Measurements from ENCODE around the gene FGFR1OP2.

FGFR1OP2 gene

DNA sequence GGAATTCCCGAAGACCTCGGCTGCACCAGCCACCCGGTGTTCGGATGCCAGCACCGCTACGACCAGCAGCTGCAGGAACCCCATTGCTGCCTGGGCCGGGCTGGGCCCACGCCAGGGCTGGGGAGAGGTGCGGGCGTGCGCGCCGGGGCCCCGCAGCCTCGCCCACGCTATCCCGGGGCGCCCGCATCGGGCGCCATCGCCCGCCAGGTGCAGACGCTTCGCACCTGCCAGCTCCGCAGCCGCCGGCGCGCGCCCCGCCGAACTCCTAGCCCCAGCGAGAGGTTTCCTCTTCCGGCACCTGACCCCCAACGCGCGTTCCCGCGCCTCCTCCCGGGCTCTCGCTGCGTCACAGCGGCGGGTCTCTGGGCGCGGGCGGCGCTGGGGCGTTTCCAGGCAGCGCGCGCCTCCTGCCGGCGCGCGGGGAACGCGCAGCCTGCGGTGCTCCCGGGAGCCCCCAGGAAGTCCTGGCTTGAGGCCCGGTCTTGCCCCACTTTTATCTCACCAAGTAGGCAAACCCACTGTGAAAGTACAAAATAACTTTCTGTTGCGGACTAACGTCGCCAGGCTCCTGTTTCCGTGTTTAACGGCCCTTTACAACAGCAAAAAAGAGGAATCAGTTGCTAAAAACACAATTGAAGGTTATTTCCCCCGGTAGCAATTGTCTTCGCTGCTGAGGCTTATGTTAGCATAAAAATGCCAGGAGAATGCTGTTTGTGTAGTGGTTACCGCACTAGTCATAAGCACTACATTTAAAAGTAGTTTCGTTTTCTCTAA, 76.0 kb downstream of the FGFR1OP2 start, which contains the start of gene TM7SF3 (continued):
- TF ChIP-seq ZNF677 (tag by site-specific recombination; IDR thresholded peaks at IDR 0.05) (0 out of 2 replicates have a peak, but pooled peaks have one; percentile 10), ZNF529 (tag by site-specific recombination; IDR thresholded peaks at IDR 0.05; ENCODE audit: insufficient replicate concordance) (no peak), ZNF501 (tag by site-specific recombination; IDR thresholded peaks at IDR 0.05) (peak; percentile 43; the same call in 1 of the 2 replicates), GLIS1 (tag by site-specific recombination; IDR thresholded peaks at IDR 0.05) (peak; percentile 58; the same call in 1 of the 2 replicates), ZNF341 (tag by site-specific recombination; IDR thresholded peaks at IDR 0.05; ENCODE audit: low read depth) (no peak), ZNF10 (tag by site-specific recombination; IDR thresholded peaks at IDR 0.05) (no peak), ZNF514 (tag by site-specific recombination; IDR thresholded peaks at IDR 0.05) (no peak), ZNF654 (tag by site-specific recombination; IDR thresholded peaks at IDR 0.05; ENCODE audit: low read depth) (peak; percentile 33), ZNF704 (tag by site-specific recombination; IDR thresholded peaks at IDR 0.05) (no peak), ZNF600 (tag by site-specific recombination; IDR thresholded peaks at IDR 0.05) (0 out of 2 replicates have a peak, but pooled peaks have one; percentile 33), ZNF266 (tag by site-specific recombination; IDR thresholded peaks at IDR 0.05; ENCODE audit: low read depth) (no peak), PRDM1 (tag by site-specific recombination; IDR thresholded peaks at IDR 0.05) (peak; percentile 86), ZFP37 (tag by site-specific recombination; IDR thresholded peaks at IDR 0.05) (no peak), ZNF629 (tag by site-specific recombination; IDR thresholded peaks at IDR 0.05) (peak; percentile 64), ZNF140 (tag by site-specific recombination; IDR thresholded peaks at IDR 0.05) (no peak), EGR2 (tag by site-specific recombination; IDR thresholded peaks at IDR 0.05; ENCODE audit: low read depth) (0 out of 2 replicates have a peak, but pooled peaks have one; percentile 18), ZBTB26 (tag by site-specific recombination; optimal IDR thresholded peaks at IDR 0.05) (peak; percentile 95), ZNF707 (tag by site-specific recombination; IDR thresholded peaks at IDR 0.05) (no peak), ZNF768 (tag by site-specific recombination; IDR thresholded peaks at IDR 0.05) (peak; percentile 57; the same call in 1 of the 2 replicates), KLF10 (tag by site-specific recombination; IDR thresholded peaks at IDR 0.05) (peak; percentile 77; the same call in 1 of the 2 replicates), ZNF548 (tag by site-specific recombination; IDR thresholded peaks at IDR 0.05) (no peak), ZNF175 (tag by site-specific recombination; IDR thresholded peaks at IDR 0.05) (no peak), ZBTB20 (tag by site-specific recombination; IDR thresholded peaks at IDR 0.05) (peak; percentile 50), ZNF623 (tag by site-specific recombination; IDR thresholded peaks at IDR 0.05) (no peak), BCL11A (tag by site-specific recombination; IDR thresholded peaks at IDR 0.05; ENCODE audit: low read depth) (no peak), MEIS1 (CRISPR knock-in tag; IDR thresholded peaks at IDR 0.05; ENCODE audit: borderline replicate concordance) (no peak), ZBTB17 (tag by site-specific recombination; IDR thresholded peaks at IDR 0.05) (no peak; the same call in 1 of the 2 replicates), OSR2 (tag by site-specific recombination; IDR thresholded peaks at IDR 0.05) (peak; percentile 55), ZBTB8A (tag by site-specific recombination; IDR thresholded peaks at IDR 0.05) (peak; percentile 93), ZNF561 (tag by site-specific recombination; IDR thresholded peaks at IDR 0.05; ENCODE audit: borderline replicate concordance) (peak; percentile 90), ZNF239 (tag by site-specific recombination; IDR thresholded peaks at IDR 0.05) (no peak), ZNF558 (tag by site-specific recombination; IDR thresholded peaks at IDR 0.05) (0 out of 2 replicates have a peak, but pooled peaks have one; percentile 46), ZNF324 (tag by site-specific recombination; IDR thresholded peaks at IDR 0.05) (0 out of 2 replicates have a peak, but pooled peaks have one; percentile 15), ZSCAN30 (tag by site-specific recombination; IDR thresholded peaks at IDR 0.05) (peak; percentile 92), ZNF596 (tag by site-specific recombination; IDR thresholded peaks at IDR 0.05) (no peak)
- TF ChIP-seq, protein P1, sequence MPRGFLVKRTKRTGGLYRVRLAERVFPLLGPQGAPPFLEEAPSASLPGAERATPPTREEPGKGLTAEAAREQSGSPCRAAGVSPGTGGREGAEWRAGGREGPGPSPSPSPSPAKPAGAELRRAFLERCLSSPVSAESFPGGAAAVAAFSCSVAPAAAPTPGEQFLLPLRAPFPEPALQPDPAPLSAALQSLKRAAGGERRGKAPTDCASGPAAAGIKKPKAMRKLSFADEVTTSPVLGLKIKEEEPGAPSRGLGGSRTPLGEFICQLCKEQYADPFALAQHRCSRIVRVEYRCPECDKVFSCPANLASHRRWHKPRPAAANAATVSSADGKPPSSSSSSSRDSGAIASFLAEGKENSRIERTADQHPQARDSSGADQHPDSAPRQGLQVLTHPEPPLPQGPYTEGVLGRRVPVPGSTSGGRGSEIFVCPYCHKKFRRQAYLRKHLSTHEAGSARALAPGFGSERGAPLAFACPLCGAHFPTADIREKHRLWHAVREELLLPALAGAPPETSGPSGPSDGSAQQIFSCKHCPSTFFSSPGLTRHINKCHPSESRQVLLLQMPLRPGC (tag by site-specific recombination; IDR thresholded peaks at IDR 0.05) = peak; percentile 40; the same call in 1 of the 2 replicates
- TF ChIP-seq, protein P2, sequence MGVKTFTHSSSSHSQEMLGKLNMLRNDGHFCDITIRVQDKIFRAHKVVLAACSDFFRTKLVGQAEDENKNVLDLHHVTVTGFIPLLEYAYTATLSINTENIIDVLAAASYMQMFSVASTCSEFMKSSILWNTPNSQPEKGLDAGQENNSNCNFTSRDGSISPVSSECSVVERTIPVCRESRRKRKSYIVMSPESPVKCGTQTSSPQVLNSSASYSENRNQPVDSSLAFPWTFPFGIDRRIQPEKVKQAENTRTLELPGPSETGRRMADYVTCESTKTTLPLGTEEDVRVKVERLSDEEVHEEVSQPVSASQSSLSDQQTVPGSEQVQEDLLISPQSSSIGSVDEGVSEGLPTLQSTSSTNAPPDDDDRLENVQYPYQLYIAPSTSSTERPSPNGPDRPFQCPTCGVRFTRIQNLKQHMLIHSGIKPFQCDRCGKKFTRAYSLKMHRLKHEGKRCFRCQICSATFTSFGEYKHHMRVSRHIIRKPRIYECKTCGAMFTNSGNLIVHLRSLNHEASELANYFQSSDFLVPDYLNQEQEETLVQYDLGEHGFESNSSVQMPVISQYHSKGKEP (tag by site-specific recombination; IDR thresholded peaks at IDR 0.05) = peak; percentile 59; the same call in 1 of the 2 replicates
